Prostate gland (tissue), 2 donors: Measurements from ENCODE around the gene PCED1A. TPM values are rescaled to one million over a fixed set of nuclear protein-coding genes. Genes with fewer than 3 reads are reported as not detected.

Experiments used
- DNase-seq: peaks from one replicate; pipeline ENCODE4 v3.0.0-alpha.2; 2019; ENCODE audit warnings: low spot score
- H3K27ac ChIP-seq, 2 donors: fragments of 200-600 bp; sonication (generic); 2 replicates each; pipeline ENCODE4 v1.5.1; 2017 to 2019
- H3K27me3 ChIP-seq: fragments of 200-600 bp; sonication (generic); replicated peaks from 2 replicates; pipeline ENCODE4 v1.5.1; 2019; ENCODE audit not compliant: insufficient read depth
- H3K36me3 ChIP-seq, 2 donors: fragments of 200-600 bp; sonication (generic); 1 replicate in 1 of 2; 2 replicates in 1 of 2; pipeline versions ENCODE4 v1.5.1 to v1.8.1; 2017 to 2019
- H3K4me1 ChIP-seq: fragments of 200-600 bp; sonication (generic); replicated peaks from 2 replicates; pipeline ENCODE4 v1.5.1; 2019
- H3K4me3 ChIP-seq, 2 donors: fragments of 200-600 bp; sonication (generic); 2 replicates each; pipeline ENCODE4 v1.5.1; 2017 to 2019
- H3K9me3 ChIP-seq: fragments of 200-600 bp; sonication (generic); 2 replicates; pipeline ENCODE4 v1.5.1; 2017
- POLR2A ChIP-seq: fragments of 450-650 bp; IDR thresholded peaks from one replicate; pipeline ENCODE4 v1.6.1; 2016; ENCODE audit warnings: antibody characterized with exemption, mild to moderate bottlenecking
- POLR2AphosphoS5 ChIP-seq: sonication (generic); formaldehyde crosslinking; IDR thresholded peaks from one replicate; pipeline ENCODE4 v1.6.1; 2017; ENCODE audit warnings: antibody characterized with exemption
- WGBS: methylation state at CpG from one replicate; pipeline ENCODE4 v1.1.5; 2018; 5-methylcytosine and 5-hydroxymethylcytosine counted together
- intact Hi-C: fragments of 100-400 bp; cut with DNase I; formaldehyde crosslinking; loops from one replicate; pipeline ENCODE4 v1.14.2; 2022
- total RNA-seq, 2 donors: library from RNA; depleted of rRNA; stranded (reverse); fragments of >200 nt; gene quantifications; one replicate each; pipeline ENCODE4 v1.1.0, GENCODE V29; 2016
- TF ChIP-seq, protein P1 (sequence below), 4 experiments: fragments of 200-600 bp in 2 of 4; fragments of 450-650 bp in 2 of 4; sonication (generic) in 2 of 4; IDR thresholded peaks; 1 replicate in 3 of 4; 2 replicates in 1 of 4; pipeline ENCODE4 v1.5.1; 2016 to 2019; ENCODE audit warnings: antibody characterized with exemption in 4 of 4, mild to moderate bottlenecking in 2 of 4, moderate library complexity in 2 of 4

The PCED1A gene
- total RNA-seq, 2 donors from 2014 or later: 54.8 to 58.1 TPM

DNA sequence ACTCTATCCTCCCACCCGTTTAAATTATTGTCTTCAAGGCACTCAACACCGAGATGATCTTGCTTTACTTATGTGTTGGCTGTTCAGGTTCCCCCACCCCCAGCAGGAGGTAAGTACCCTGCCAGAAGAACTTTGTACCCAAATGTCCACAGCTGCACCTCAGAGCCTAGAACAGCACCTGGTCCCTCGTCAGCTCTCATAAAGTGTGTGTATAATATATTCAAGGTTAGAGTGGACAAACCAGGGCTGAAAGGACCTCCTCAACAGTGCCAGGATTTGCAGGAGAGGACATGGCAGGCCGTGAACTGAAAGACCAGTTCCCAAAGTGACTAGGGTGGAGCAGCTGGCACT is 34.1 kb downstream of the PCED1A start:
- intact Hi-C loops: no loop called here
- Histone ChIP-seq H3K36me3 (no peaks in the 10 kb centered on the region), H3K27me3 (no peaks in the 10 kb centered on the region), H3K27ac (no peak overlapping the region), H3K9me3 (no peaks in the 10 kb centered on the region), H3K4me3 (no peak overlapping the region), H3K4me1 (no peaks in the 10 kb centered on the region)
- TF ChIP-seq POLR2AphosphoS5 (no peak), POLR2A (no peak)
- TF ChIP-seq, protein P1, sequence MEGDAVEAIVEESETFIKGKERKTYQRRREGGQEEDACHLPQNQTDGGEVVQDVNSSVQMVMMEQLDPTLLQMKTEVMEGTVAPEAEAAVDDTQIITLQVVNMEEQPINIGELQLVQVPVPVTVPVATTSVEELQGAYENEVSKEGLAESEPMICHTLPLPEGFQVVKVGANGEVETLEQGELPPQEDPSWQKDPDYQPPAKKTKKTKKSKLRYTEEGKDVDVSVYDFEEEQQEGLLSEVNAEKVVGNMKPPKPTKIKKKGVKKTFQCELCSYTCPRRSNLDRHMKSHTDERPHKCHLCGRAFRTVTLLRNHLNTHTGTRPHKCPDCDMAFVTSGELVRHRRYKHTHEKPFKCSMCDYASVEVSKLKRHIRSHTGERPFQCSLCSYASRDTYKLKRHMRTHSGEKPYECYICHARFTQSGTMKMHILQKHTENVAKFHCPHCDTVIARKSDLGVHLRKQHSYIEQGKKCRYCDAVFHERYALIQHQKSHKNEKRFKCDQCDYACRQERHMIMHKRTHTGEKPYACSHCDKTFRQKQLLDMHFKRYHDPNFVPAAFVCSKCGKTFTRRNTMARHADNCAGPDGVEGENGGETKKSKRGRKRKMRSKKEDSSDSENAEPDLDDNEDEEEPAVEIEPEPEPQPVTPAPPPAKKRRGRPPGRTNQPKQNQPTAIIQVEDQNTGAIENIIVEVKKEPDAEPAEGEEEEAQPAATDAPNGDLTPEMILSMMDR (IDR thresholded peaks at IDR 0.05): no peak
- 48% methylated on average over 4 of the region's 4 CpGs for WGBS
- DNase-seq: no peak

DNA sequence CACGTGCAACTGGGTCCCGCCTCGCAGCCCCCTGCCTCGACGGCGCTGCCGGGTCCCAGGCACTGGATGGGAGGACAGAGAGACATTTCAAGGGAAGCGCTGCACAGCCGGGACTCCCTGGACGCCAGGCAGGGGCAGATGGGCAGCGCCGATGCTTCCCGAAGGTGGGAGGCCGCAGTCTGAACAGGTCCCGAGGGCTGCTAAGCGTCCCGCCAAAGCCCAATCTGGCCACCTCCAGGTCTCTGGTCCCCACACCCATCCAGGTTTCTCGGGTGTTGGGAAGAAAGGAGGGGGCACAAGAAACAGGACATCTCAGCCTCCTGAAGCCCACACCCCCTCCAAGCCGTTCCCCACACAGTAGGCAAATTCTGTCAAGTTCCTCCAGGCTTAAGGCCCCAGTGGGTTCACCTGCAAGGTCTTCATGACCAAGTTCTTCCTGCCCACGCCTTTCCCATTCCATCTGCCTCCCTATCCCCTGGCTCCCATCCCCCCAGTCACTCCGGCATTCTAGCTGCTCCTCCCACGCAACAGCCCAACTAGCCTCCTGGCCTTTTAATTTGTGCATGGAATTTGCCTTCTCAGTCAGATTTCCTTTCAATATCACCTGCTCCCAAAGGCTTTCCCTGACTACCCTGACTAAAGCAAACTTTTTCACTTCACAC is 34.6 kb downstream of the PCED1A start:
- TF ChIP-seq, protein P1 (IDR thresholded peaks at IDR 0.05): no peak
- TF ChIP-seq POLR2A (no peak), POLR2AphosphoS5 (no peak)
- Histone ChIP-seq H3K4me3 (no peak overlapping the region), H3K27ac (no peak overlapping the region), H3K9me3 (no peaks in the 10 kb centered on the region), H3K27me3 (no peaks in the 10 kb centered on the region), H3K36me3 (no peaks in the 10 kb centered on the region), H3K4me1 (no peaks in the 10 kb centered on the region)
- DNase-seq: no peak
- 44% methylated on average over 22 of the region's 22 CpGs for WGBS
- intact Hi-C loops: no loop called here

DNA sequence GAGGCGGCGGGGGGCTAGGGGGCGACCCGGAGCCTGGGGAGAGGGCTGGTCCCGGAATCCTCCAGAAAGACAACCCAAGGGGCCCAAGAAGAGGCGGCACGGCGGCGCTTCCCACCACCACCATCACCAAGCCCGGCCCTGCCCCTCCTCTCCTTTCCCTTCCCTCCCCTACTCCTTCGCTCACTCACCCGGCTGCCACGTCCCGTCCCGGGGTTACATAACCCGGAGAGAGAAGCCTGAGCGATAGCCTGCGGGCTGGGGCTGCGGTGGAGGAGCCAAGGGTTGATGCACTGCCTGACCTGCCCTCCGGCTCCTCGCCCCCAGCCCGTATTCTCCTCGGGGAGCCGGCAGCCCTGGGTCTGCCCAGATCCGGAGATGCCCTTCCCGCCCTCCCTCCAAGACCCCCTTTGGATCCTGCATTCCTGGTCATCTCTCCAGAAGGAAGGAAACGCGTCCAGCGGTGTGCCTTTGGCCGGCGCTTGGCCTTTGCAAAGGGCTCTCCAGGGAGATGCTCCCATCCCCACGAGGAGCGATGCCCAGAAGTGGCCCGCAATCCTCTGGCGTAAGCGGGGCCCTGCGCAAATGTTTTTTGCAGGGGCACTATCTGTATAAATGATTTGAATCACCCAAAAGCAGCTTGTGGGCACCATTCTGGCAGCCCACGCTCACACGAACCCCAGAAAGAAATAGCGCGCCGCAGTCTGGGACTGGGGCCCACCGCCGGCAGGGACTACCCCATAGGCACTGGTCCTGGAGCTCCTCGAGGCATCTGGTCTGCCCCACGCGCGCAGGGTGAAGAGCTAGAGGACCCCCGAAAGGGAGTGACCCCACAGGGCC is 35.4 kb downstream of the PCED1A start:
- Histone ChIP-seq H3K4me3 (no peak overlapping the region), H3K4me1 (no peaks in the 10 kb centered on the region), H3K9me3 (no peaks in the 10 kb centered on the region), H3K27me3 (no peaks in the 10 kb centered on the region), H3K27ac (no peak overlapping the region), H3K36me3 (no peaks in the 10 kb centered on the region)
- intact Hi-C loops: no loop called here
- WGBS: 21% methylated on average over 49 of the region's 49 CpGs
- TF ChIP-seq POLR2AphosphoS5 (no peak), POLR2A (no peak)
- TF ChIP-seq, protein P1 (IDR thresholded peaks at IDR 0.05): no peak
- no peak for DNase-seq

DNA sequence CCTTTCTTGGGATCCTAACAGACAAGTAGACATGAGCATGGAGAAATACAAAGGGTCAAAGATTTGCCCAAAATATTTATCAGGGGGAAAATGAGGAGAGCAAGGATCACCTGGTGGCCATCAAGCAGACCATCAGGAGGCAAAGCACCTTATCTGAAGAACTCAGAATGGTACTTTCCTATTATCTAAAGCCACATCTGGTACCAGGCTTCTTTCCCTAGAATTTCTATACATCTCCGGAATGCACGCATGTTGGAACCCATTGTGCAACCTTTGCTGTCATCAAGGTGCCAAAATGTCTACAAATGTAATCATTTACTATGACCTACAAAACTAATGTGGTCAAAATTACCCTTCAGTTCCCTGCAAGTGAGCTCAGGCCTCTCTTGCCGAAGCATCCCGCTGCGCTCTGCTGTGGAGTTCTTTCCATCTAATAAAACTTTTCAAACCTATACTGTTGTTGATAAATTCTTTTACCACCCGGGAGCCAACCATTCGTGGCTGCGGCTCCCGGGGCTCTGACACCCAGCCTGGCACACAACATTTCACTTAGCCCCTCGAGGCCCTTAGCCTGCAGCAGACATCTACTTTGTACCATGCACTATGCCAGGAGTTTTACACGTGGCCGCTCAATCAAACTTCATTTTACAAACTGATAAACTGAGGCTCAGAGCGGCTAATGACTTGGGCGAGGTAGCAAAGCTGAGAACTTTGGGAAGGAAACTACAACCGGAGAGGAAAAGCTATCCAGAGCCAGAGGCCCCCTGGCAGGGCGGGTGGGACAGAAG is 36.2 kb downstream of the PCED1A start:
- 75% methylated on average over 16 of the region's 16 CpGs for WGBS
- no peak for DNase-seq
- TF ChIP-seq POLR2AphosphoS5: no peak
- TF ChIP-seq, protein P1 (IDR thresholded peaks at IDR 0.05): no peak
- TF ChIP-seq POLR2A: no peak
- H3K27ac ChIP-seq: no peak overlapping the region
- no peaks in the 10 kb centered on the region for H3K27me3 ChIP-seq
- no peak overlapping the region for H3K4me3 ChIP-seq
- H3K9me3 ChIP-seq: no peaks in the 10 kb centered on the region
- H3K36me3 ChIP-seq: no peaks in the 10 kb centered on the region
- intact Hi-C loops: no loop called here
- no peaks in the 10 kb centered on the region for H3K4me1 ChIP-seq
